HL-60 (cell line): ENCODE measurements around the gene TSPAN1.

Source experiments
- DNase-seq, 2 experiments: peaks; one replicate each; pipeline ENCODE4 v3.0.0-alpha.2; 2010 to 2020; ENCODE audit warnings: low read depth in 1 of 2, low spot score in 1 of 2
- H3K27ac ChIP-seq: fragments of 250-450 bp; sonication (Bioruptor Pico); replicated peaks from 2 replicates; pipeline ENCODE4 v1.5.1; 2020; ENCODE audit warnings: mild to moderate bottlenecking, moderate library complexity
- H3K27me3 ChIP-seq: fragments of 250-450 bp; sonication (Bioruptor Pico); 2 replicates; pipeline ENCODE4 v1.5.1; 2021; ENCODE audit warnings: mild to moderate bottlenecking, moderate library complexity; ENCODE audit not compliant: insufficient read depth, poor library complexity, severe bottlenecking
- H3K4me3 ChIP-seq: replicated peaks from 2 replicates; pipeline ENCODE4 v1.5.1; 2011; ENCODE audit warnings: mild to moderate bottlenecking, control low read depth, low read length; ENCODE audit not compliant: insufficient read depth
- GABPA ChIP-seq: IDR thresholded peaks from 2 replicates; pipeline ENCODE4 v1.6.1; 2012; ENCODE audit warnings: low read depth
- POLR2AphosphoS5 ChIP-seq: IDR thresholded peaks from 2 replicates; pipeline ENCODE4 v1.6.1; 2012; ENCODE audit warnings: low read depth
- SPI1 ChIP-seq: IDR thresholded peaks from 2 replicates; pipeline ENCODE4 v1.6.1; 2012; ENCODE audit warnings: low read depth, mild to moderate bottlenecking, borderline replicate concordance
- TF ChIP-seq, protein P1 (sequence below): IDR thresholded peaks from one replicate; pipeline ENCODE4 v1.5.1; 2011; ENCODE audit warnings: low read length, control low read depth, inconsistent platforms; ENCODE audit not compliant: insufficient read depth
- TF ChIP-seq, protein P2 (sequence below): IDR thresholded peaks from 2 replicates; pipeline ENCODE4 v1.6.1; 2012; ENCODE audit warnings: low read depth; ENCODE audit not compliant: insufficient replicate concordance

TSPAN1 gene

DNA sequence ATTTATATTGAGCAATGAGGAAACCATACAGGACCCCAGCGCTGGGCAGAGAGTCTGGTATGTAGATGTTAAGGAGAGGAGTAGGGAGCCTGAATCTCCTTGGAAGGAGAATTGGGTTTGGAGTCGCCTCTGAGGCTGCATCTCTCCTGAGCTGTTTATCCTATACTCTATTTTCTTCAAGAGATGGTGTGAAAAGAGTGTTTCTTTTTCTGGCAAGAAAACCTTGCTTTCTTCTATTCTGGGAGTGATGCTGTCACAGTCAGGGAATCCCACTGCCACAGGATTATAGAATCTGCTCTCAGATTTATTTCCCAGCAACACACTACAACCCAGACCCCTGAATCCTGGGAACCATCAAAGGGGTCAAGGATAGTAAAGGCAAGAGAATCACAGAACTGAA, 31.5 kb downstream of the TSPAN1 start:
- Histone ChIP-seq H3K27ac (no peak overlapping the region), H3K4me3 (no peak overlapping the region), H3K27me3 (no peaks in the 10 kb centered on the region)
- no peak for DNase-seq
- TF ChIP-seq GABPA (no peak), SPI1 (no peak), POLR2AphosphoS5 (no peak)
- TF ChIP-seq, protein P1, sequence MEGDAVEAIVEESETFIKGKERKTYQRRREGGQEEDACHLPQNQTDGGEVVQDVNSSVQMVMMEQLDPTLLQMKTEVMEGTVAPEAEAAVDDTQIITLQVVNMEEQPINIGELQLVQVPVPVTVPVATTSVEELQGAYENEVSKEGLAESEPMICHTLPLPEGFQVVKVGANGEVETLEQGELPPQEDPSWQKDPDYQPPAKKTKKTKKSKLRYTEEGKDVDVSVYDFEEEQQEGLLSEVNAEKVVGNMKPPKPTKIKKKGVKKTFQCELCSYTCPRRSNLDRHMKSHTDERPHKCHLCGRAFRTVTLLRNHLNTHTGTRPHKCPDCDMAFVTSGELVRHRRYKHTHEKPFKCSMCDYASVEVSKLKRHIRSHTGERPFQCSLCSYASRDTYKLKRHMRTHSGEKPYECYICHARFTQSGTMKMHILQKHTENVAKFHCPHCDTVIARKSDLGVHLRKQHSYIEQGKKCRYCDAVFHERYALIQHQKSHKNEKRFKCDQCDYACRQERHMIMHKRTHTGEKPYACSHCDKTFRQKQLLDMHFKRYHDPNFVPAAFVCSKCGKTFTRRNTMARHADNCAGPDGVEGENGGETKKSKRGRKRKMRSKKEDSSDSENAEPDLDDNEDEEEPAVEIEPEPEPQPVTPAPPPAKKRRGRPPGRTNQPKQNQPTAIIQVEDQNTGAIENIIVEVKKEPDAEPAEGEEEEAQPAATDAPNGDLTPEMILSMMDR, result no peak
- TF ChIP-seq, protein P2, sequence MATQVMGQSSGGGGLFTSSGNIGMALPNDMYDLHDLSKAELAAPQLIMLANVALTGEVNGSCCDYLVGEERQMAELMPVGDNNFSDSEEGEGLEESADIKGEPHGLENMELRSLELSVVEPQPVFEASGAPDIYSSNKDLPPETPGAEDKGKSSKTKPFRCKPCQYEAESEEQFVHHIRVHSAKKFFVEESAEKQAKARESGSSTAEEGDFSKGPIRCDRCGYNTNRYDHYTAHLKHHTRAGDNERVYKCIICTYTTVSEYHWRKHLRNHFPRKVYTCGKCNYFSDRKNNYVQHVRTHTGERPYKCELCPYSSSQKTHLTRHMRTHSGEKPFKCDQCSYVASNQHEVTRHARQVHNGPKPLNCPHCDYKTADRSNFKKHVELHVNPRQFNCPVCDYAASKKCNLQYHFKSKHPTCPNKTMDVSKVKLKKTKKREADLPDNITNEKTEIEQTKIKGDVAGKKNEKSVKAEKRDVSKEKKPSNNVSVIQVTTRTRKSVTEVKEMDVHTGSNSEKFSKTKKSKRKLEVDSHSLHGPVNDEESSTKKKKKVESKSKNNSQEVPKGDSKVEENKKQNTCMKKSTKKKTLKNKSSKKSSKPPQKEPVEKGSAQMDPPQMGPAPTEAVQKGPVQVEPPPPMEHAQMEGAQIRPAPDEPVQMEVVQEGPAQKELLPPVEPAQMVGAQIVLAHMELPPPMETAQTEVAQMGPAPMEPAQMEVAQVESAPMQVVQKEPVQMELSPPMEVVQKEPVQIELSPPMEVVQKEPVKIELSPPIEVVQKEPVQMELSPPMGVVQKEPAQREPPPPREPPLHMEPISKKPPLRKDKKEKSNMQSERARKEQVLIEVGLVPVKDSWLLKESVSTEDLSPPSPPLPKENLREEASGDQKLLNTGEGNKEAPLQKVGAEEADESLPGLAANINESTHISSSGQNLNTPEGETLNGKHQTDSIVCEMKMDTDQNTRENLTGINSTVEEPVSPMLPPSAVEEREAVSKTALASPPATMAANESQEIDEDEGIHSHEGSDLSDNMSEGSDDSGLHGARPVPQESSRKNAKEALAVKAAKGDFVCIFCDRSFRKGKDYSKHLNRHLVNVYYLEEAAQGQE, result no peak

DNA sequence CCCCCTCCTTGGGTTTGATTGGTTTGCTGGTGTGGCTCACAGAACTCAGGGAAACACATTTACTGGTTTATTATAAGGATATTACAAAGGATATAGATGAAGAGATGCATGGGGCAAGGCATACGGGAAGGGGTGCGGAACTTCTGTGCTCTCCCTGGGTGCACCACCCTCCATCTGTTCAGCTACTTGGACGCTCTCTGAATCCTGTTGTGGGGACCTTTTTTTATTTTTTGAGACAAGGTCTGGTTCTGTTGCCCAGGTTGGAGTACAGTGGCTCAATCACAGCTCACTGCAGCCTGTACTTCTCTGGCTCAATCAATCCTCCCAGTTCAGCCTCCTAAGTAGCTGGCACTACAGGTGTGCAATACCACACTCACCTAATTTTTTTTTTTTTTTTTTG, 35.7 kb downstream of the TSPAN1 start:
- Histone ChIP-seq H3K27ac (no peak overlapping the region), H3K4me3 (no peak overlapping the region), H3K27me3 (no peaks in the 10 kb centered on the region)
- no peak for DNase-seq
- TF ChIP-seq, protein P1, result no peak
- TF ChIP-seq, protein P2, result no peak
- no peak for TF ChIP-seq SPI1
- no peak for TF ChIP-seq POLR2AphosphoS5
- no peak for TF ChIP-seq GABPA

- Histone ChIP-seq H3K27ac (no peak overlapping the region), H3K4me3 (no peak overlapping the region), H3K27me3 (no peaks in the 10 kb centered on the region)
- no peak for TF ChIP-seq GABPA
- no peak for TF ChIP-seq SPI1
- TF ChIP-seq, protein P1, result no peak
- TF ChIP-seq, protein P2, result no peak
- TF ChIP-seq POLR2AphosphoS5, result no peak
- DNase-seq, result no peak
Observed at GRCh38 chr1:46211051-46211450, 36.2 kb downstream of the TSPAN1 start.
